ENCODE measurements around the gene NPAS2. TPM values are rescaled to one million over a fixed set of nuclear protein-coding genes. Genes with fewer than 3 reads are reported as not detected.

NPAS2 gene
- total RNA-seq, 4 donors from 2014 or later: 6.1 to 29.8 (median 24.3) TPM

- TF ChIP-seq CTCF (IDR thresholded peaks at IDR 0.05): no peak
- DNase-seq (ENCODE audit: low spot score): no peak
Measured at GRCh38 chr2:101027852-101028251, 207.9 kb downstream of the NPAS2 start.

GRCh38 chr2:101030866-101031554, 211.1 kb downstream of the NPAS2 start:
- no peak for ATAC-seq (ENCODE audit: low FRiP score)
- TF ChIP-seq CTCF (IDR thresholded peaks at IDR 0.05): no peak

More at GRCh38 chr2:101027852-101028251, 207.9 kb downstream of the NPAS2 start:
- ATAC-seq (ENCODE audit: low FRiP score): no peak

GRCh38 chr2:101032084-101032776, 212.3 kb downstream of the NPAS2 start:
- no peak for ATAC-seq (ENCODE audit: low FRiP score)
- DNase-seq (ENCODE audit: low spot score): no peak
- TF ChIP-seq CTCF (IDR thresholded peaks at IDR 0.05): no peak

More at GRCh38 chr2:101030866-101031554, 211.1 kb downstream of the NPAS2 start:
- no peak for DNase-seq (ENCODE audit: low spot score)

- ATAC-seq (ENCODE audit: low FRiP score) (no peak), DNase-seq (ENCODE audit: low spot score) (no peak)
- TF ChIP-seq CTCF (IDR thresholded peaks at IDR 0.05): no peak
Measured at GRCh38 chr2:101036562-101036961, 216.6 kb downstream of the NPAS2 start.

- DNase-seq (ENCODE audit: low spot score) (no peak), ATAC-seq (ENCODE audit: low FRiP score) (no peak)
- TF ChIP-seq CTCF (IDR thresholded peaks at IDR 0.05): no peak
Measured at GRCh38 chr2:101037161-101037755, 217.3 kb downstream of the NPAS2 start.

- TF ChIP-seq CTCF (IDR thresholded peaks at IDR 0.05): no peak
- ATAC-seq (ENCODE audit: low FRiP score): no peak
- DNase-seq (ENCODE audit: low spot score): no peak
Measured at GRCh38 chr2:101038455-101039255, 218.7 kb downstream of the NPAS2 start.

Data from omental fat pad (tissue), 4 donors.